ENCODE measurements around the gene PERP.

PERP gene

DNA sequence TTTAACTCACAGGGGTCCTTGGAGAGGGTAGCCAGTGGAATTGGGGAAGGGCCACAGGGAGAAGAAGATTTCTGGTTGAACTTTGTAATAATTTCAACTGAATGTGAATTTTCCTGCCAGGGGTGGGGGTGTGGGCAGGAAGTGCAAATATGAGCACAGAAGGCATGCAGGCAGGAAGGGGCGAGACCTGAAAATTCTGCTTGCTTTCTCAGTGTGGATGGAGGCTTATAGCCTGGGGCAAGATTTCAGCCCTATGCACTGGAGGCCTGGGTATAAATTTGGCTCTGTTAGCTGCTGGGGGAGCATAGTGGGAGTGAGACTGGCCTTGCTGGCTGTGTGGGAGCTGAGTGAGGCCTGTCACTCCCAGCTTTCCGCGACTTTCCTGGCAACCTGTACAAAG, 54.4 kb downstream of the PERP start:
- no peaks in the 10 kb centered on the region for H3K36me3 ChIP-seq (ENCODE audit: control insufficient read depth, insufficient read depth, low read length)
- no CpG with 5 or more reads among the region's 3 CpGs for WGBS (ENCODE audit: insufficient coverage, insufficient read length)
- H3K9me3 ChIP-seq (ENCODE audit: control insufficient read depth, insufficient read depth, low read length) = no peaks in the 10 kb centered on the region
- no peaks in the 10 kb centered on the region for H3K4me1 ChIP-seq (ENCODE audit: control insufficient read depth, insufficient read depth, low read length)
- H3K4me3 ChIP-seq (ENCODE audit: low read length) = no peak overlapping the region
- no peak overlapping the region for H3K27ac ChIP-seq (ENCODE audit: low read length)
- no peak for DNase-seq (ENCODE audit: low read depth, low spot score)
- H3K27me3 ChIP-seq (ENCODE audit: control insufficient read depth, insufficient read depth, low read length) = no peaks in the 10 kb centered on the region

- H3K27ac ChIP-seq (ENCODE audit: low read length) = no peak overlapping the region
- no peak for DNase-seq (ENCODE audit: low read depth, low spot score)
- H3K9me3 ChIP-seq (ENCODE audit: control insufficient read depth, insufficient read depth, low read length) = no peaks in the 10 kb centered on the region
- H3K4me1 ChIP-seq (ENCODE audit: control insufficient read depth, insufficient read depth, low read length) = no peaks in the 10 kb centered on the region; the same call in 1 of the 2 replicates
- no peaks in the 10 kb centered on the region for H3K36me3 ChIP-seq (ENCODE audit: control insufficient read depth, insufficient read depth, low read length)
- H3K4me3 ChIP-seq (ENCODE audit: low read length) = no peak overlapping the region
- no peaks in the 10 kb centered on the region for H3K27me3 ChIP-seq (ENCODE audit: control insufficient read depth, insufficient read depth, low read length)
- WGBS (ENCODE audit: insufficient coverage, insufficient read length) = no CpG with 5 or more reads among the region's 1 CpG
Measured at GRCh38 chr6:138044972-138045371, 62.2 kb downstream of the PERP start.

DNA sequence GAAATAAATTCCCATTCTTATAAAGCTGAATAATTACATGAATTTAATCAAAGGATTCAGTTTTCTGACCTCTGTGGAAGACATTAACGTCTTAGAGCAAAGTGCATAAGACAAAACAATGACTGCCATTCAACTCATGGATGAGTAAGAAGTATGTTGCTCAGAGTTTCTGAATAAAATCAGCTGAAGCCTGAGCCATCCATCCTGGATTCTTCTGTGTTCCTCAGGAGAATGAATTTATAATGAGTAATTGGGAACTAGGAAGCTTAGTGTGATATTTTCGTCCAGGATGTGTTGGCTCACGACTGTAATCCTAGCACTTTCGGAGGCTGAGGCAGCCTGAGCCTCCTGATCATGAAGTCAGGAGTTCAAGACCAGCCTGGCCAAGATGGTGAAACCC, 62.8 kb downstream of the PERP start:
- WGBS (ENCODE audit: insufficient coverage, insufficient read length) = no CpG with 5 or more reads among the region's 4 CpGs
- DNase-seq (ENCODE audit: low read depth, low spot score) = no peak
- no peak overlapping the region for H3K4me3 ChIP-seq (ENCODE audit: low read length)

More for the DNA sequence above, 62.8 kb downstream of the PERP start:
- H3K4me1 ChIP-seq (ENCODE audit: control insufficient read depth, insufficient read depth, low read length) = no peaks in the 10 kb centered on the region; the same call in 1 of the 2 replicates
- H3K27ac ChIP-seq (ENCODE audit: low read length) = no peak overlapping the region
- H3K27me3 ChIP-seq (ENCODE audit: control insufficient read depth, insufficient read depth, low read length) = no peaks in the 10 kb centered on the region
- no peaks in the 10 kb centered on the region for H3K36me3 ChIP-seq (ENCODE audit: control insufficient read depth, insufficient read depth, low read length)
- no peaks in the 10 kb centered on the region for H3K9me3 ChIP-seq (ENCODE audit: control insufficient read depth, insufficient read depth, low read length)
